Mesodermal cell (in vitro differentiated cells): Measurements from ENCODE around the gene CFAP97.

ENCODE experiments used
- H3K27ac ChIP-seq: 2 replicates; pipeline ENCODE4 v1.7.0; 2013; ENCODE audit warnings: mild to moderate bottlenecking, low read depth, low read length, moderate library complexity; ENCODE audit not compliant: severe bottlenecking
- H3K36me3 ChIP-seq: 2 replicates; pipeline ENCODE4 v1.7.1; 2013; ENCODE audit warnings: mild to moderate bottlenecking, low read length, moderate library complexity; ENCODE audit not compliant: control insufficient read depth, insufficient read depth
- H3K4me1 ChIP-seq: one replicate; pipeline ENCODE4 v1.7.1; 2013; ENCODE audit warnings: mild to moderate bottlenecking, low read length; ENCODE audit not compliant: insufficient read depth, control insufficient read depth, poor library complexity, severe bottlenecking
- H3K4me3 ChIP-seq: 2 replicates; pipeline ENCODE4 v1.7.0; 2013; ENCODE audit warnings: low read length, control low read depth, mild to moderate bottlenecking; ENCODE audit not compliant: insufficient read depth, poor library complexity, severe bottlenecking; ENCODE audit errors: extremely low read depth
- H3K9me3 ChIP-seq: 2 replicates; pipeline ENCODE4 v1.7.1; 2013; ENCODE audit warnings: mild to moderate bottlenecking, low read length, moderate library complexity; ENCODE audit not compliant: control insufficient read depth
- WGBS, 2 experiments: methylation state at CpG; one replicate each; pipeline ENCODE4 v1.1.5; 2013; ENCODE audit warnings: missing lambda C conversion rate in 2 of 2; ENCODE audit not compliant: insufficient coverage in 2 of 2; 5-methylcytosine and 5-hydroxymethylcytosine counted together

Gene CFAP97

DNA sequence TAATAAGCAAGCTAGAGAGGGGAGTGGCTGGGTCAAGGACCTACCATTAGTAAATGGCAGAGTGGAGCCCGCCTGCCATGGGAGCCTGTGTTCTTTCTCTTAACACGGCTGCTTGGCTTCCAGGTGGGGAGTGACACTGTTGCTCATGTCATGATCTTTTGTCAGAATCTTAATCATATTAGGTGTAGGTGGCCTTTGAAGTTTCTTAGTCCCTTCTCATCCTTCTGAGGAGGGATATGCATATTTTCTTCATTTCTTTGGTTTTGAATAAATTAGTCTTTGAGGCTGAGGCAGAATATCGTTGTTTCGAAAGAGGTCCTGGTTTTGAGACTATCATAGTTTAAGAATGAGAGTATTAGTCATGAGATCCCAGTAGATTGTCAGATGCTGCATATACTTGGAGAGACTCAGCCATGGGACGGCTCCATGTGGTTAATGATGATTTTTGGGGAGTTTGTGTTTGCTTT lies 34.4 kb upstream of the CFAP97 start:
- Histone ChIP-seq H3K4me3 (no peak overlapping the region), H3K36me3 (peaks cover 5% of the 10 kb centered on the region), H3K4me1 (peaks cover 12% of the 10 kb centered on the region), H3K9me3 (peaks cover 14% of the 10 kb centered on the region), H3K27ac (no peak overlapping the region)
- 93 to 96% methylated on average over 2 to 3 of the region's 5 CpGs for WGBS, 2 experiments

DNA sequence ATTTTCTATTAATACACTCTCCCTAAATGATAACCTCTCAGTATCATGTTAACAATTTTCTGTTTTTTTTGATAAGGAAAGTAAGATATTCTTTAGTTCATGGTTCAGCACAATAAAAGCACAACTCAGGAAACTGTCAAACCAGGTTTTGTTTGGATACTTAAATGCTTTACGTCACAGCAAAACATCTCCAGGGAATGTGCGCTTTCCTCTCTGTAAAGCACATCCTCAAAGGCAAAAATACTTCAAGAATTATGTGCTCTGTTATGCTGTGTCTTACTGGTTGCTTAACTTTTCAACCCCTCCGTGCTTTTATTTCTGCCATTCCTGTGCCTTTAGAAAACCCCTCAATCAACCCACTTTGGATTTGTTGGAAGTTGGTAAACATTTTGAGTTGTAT lies 33.4 kb upstream of the CFAP97 start:
- H3K27ac ChIP-seq: peak overlapping the region; percentile 13
- 88 to 100% methylated on average over 2 of the region's 3 CpGs for WGBS, 2 experiments

DNA sequence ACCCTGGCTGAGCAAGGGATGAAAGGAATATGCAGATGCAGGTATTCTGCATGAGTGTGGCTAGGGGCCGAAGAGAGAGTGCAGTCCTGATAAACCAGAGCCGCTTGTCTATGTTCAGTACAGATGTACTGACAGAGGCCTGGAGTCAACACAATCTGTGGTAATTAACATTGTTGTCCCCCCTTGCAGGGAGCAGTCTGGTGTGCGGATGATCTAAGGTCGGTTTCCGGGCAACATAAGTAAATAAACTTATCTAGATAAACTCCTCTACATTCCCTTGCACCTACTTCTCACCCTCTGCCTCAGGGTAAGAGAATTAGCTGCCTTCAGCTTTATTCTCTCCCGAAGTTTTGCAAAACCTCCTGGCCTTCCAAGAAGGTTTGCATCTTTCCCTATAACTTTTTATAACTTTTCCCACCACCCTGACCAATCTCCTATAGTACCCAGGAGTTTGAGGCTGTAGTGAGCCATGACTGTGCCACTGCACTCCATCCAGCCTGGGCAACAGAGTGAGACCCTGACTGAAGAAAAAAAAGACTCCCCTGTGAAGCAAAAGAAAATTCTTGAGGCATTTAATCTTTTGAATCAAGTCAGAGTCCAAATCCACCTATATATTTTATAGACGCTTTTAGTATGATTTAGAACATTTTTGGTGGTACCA lies 32.2 kb upstream of the CFAP97 start:
- H3K4me3 ChIP-seq: no peak overlapping the region
- peaks cover 14% of the 10 kb centered on the region for H3K9me3 ChIP-seq
- H3K4me1 ChIP-seq: peaks cover 12% of the 10 kb centered on the region
- peak overlapping the region; percentile 71 for H3K27ac ChIP-seq
- 62 to 69% methylated on average over 2 to 6 of the region's 7 CpGs for WGBS, 2 experiments
- peaks cover 5% of the 10 kb centered on the region for H3K36me3 ChIP-seq

More for the DNA sequence above, 33.4 kb upstream of the CFAP97 start:
- Histone ChIP-seq H3K4me3 (no peak overlapping the region), H3K4me1 (peaks cover 12% of the 10 kb centered on the region), H3K9me3 (peaks cover 14% of the 10 kb centered on the region), H3K36me3 (peaks cover 5% of the 10 kb centered on the region)

DNA sequence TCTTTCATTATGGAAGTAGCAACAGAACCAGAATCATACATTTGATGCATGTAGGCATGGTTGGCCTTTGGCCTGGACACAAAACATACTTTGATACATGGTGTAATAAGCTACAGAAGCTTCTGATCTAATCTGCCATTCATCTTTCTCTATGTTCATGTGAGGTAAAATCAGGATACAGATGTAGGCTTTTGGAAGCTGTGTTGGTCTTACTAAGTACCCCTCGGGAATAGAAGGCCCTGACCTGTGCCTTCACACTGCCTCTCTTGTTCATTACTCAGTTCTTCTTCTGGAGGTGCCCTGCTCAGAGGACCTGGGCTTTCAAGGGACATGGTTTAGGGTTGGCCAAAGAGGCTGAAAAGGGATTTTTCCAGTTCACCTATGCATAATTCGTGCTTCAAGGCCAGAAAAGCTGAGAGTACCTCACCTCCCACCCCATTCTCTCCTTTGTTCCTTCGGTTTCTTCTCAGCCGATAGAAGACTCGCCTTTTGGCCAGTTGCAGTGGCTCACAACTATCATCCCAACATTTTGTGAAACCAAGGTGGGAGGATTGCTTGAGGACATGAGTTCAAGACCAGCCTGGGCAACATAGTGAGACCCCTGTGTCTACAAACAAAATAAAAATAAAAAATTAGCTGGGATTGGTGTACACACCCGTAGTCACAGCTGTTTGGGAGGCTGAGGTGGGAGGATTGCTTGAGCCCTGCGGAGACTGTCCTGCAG lies 31.5 kb upstream of the CFAP97 start:
- Histone ChIP-seq H3K9me3 (peaks cover 14% of the 10 kb centered on the region), H3K36me3 (peaks cover 5% of the 10 kb centered on the region), H3K4me3 (no peak overlapping the region), H3K27ac (peak overlapping the region; percentile 62), H3K4me1 (peaks cover 12% of the 10 kb centered on the region)
- WGBS, 2 experiments: 67 to 94% methylated on average over 4 to 5 of the region's 7 CpGs

DNA sequence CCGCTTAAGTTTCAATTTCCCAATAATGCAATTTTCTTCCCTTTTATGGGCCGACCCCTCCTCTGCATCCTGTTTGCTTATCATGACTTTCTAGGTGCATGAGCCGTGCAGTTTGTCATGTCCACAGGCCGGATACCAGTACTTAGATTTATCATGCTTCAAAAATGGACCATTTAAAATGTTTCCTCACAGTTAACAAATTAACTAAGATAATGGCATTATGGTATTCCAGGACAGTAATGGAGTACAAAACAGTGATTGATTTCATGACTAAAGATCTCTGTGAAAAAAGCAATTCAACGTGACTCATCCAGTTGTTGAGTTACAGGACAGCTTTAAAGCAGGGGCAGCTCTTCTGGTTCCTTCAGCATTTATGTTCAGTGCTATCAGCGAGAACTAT lies 28.6 kb upstream of the CFAP97 start:
- WGBS, 2 experiments: 98 to 100% methylated on average over 4 of the region's 6 CpGs
- H3K36me3 ChIP-seq: no peaks in the 10 kb centered on the region
- no peak overlapping the region for H3K27ac ChIP-seq
- no peaks in the 10 kb centered on the region for H3K9me3 ChIP-seq
- H3K4me1 ChIP-seq: peaks cover 11% of the 10 kb centered on the region
- H3K4me3 ChIP-seq: no peak overlapping the region

DNA sequence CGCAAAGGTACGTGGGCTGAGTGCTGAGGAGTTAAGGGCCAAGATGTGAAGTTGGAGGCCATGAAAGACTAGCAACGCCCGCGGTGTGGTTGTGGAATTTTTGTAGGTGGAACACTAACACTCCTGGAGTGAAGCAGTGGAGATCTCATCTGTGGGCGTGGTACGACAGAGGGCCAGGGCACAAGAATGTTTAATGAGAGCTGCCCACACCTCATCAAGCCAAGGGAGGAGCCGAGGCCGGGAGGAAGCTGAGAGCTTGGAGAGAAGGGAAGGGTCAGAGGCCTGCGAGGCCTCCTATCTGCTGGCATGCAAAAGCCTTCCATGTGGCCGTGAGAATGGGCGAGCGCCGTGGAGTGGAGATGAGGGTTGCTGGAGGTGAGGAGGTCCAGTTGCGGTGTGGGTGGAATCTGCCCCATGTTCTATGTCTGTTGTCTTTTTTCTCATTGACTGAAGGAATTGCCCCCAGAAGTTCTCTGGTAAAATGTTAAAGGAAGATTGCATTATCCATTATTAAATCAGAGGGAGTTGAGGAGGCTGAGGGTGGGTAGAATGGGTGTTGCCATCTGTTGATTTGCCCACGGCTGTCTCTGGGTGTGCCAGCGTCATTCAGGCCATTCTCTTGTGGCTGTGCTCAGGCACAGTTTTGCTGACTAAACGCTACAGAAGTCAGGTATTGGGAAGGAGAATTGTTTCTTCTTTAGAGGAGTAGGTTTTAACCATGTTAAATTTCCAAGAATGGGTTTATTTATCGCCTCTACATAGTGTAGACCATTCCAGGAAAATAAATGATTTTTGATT lies 25.4 kb upstream of the CFAP97 start:
- WGBS, 2 experiments: 89 to 92% methylated on average over 8 to 12 of the region's 19 CpGs

DNA sequence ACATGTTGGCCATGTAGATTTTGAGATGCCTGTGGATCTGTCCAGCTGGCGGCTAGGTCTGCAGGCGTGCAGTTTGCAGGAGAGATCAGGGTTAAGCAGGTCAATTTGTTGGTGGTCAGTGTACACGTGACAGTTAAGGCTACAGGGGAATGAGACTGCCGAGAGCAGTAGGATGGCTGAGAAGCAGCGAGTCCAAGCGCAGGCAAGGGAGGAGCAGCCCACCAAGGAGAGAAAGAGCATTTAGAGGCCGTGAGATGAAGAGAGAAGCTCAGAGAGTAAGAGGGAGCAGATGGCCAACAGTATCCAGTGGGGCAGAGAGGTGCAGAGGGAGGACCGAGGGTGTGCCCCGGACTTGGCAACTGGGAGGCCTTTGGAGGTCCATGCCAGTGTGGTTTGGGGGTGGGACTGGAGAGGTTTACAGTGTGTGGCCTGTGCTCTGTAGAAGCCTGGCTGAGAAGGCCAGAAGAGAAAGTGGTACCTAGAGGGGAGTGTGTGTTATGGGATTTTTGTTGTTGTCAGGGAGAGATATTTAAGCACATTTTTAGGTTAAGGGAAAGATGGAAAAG lies 24.0 kb upstream of the CFAP97 start:
- H3K4me1 ChIP-seq: no peaks in the 10 kb centered on the region
- WGBS, 2 experiments: 94% methylated on average over 9 of the region's 9 CpGs
- no peaks in the 10 kb centered on the region for H3K36me3 ChIP-seq
- no peaks in the 10 kb centered on the region for H3K9me3 ChIP-seq
- H3K27ac ChIP-seq: no peak overlapping the region
- H3K4me3 ChIP-seq: no peak overlapping the region

More for the DNA sequence above, 25.4 kb upstream of the CFAP97 start:
- no peaks in the 10 kb centered on the region for H3K36me3 ChIP-seq
- no peaks in the 10 kb centered on the region for H3K4me1 ChIP-seq
- no peak overlapping the region for H3K27ac ChIP-seq
- no peaks in the 10 kb centered on the region for H3K9me3 ChIP-seq
- no peak overlapping the region for H3K4me3 ChIP-seq

DNA sequence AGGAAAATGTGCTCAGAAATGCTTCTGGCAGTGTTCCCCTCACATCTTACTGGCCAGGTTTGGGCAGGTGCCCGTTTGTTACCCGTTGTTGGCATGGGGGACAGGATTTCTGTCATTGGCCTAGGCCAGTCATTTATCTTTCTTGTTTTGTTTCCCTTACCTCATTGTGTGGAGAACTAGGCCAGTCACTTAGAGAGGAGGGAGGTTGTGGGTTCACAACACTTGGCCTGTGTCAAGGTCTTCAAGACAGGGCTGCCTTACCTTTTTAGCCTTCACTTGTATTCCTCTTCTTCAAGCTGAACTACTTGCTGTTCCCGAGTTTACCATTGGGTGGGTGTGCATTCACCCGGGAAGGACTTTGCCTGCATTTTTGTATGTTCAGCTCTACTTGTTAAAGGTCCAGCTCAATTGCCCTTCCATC lies 23.3 kb upstream of the CFAP97 start:
- 31 to 78% methylated on average over 2 to 4 of the region's 4 CpGs for whole genome bisulfite sequencing, 2 experiments

DNA sequence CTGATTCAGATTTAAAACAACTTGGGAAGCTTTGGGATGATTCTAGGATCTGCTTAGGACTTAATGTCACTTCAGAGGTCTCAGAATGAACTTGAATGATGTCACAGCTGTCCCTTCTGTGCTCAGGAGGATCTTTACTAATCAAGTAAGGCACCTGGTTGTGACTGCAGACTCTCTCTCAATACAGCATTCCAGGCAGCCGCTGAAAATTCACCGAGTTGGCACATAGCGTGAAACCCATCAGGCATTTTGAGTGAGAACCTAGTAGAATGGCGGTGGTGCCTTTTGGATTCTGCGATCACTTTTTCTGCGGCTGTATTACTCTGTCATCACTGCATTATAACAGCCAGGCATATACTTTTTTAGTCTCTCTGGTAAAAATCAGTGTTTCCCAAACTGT lies 22.1 kb upstream of the CFAP97 start:
- no peak overlapping the region for H3K4me3 ChIP-seq
- H3K36me3 ChIP-seq: no peaks in the 10 kb centered on the region
- no peak overlapping the region for H3K27ac ChIP-seq
- 96 to 98% methylated on average over 5 to 6 of the region's 6 CpGs for WGBS, 2 experiments
- H3K4me1 ChIP-seq: no peaks in the 10 kb centered on the region
- no peaks in the 10 kb centered on the region for H3K9me3 ChIP-seq

More for the DNA sequence above, 23.3 kb upstream of the CFAP97 start:
- no peak overlapping the region for H3K4me3 ChIP-seq
- H3K4me1 ChIP-seq: no peaks in the 10 kb centered on the region
- H3K9me3 ChIP-seq: no peaks in the 10 kb centered on the region
- H3K36me3 ChIP-seq: no peaks in the 10 kb centered on the region
- H3K27ac ChIP-seq: no peak overlapping the region

DNA sequence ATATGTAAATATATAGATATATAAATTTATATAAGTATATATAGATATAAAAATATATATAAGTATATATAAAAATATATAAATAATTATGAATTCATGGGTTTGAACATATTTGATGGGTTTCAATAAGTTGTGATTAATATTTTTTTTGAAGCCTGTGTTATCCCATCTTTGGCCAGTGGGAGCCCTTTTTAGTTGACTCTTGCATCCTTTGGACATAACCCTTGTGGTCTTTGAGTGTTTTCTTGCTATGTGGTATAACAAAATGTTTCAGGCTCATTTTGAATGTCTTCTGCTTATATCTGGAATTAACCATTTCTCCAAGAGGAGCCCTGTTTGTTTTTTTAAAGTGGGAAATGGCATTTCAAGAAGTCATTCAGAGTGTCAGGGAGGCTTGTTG lies 20.8 kb upstream of the CFAP97 start:
- no peaks in the 10 kb centered on the region for H3K4me1 ChIP-seq
- H3K4me3 ChIP-seq: no peak overlapping the region
- H3K36me3 ChIP-seq: no peaks in the 10 kb centered on the region
- no peaks in the 10 kb centered on the region for H3K9me3 ChIP-seq
- H3K27ac ChIP-seq: no peak overlapping the region
